Loucy (cell line): Measurements from ENCODE around the gene C3orf33.

ENCODE experiments used
- EZH2phosphoT487 ChIP-seq: fragments of 200-600 bp; IDR thresholded peaks from 2 replicates; pipeline ENCODE4 v1.6.1; 2018; ENCODE audit warnings: antibody characterized with exemption, mild to moderate bottlenecking, moderate library complexity, borderline replicate concordance
- TF ChIP-seq, protein P1 (sequence below): fragments of 200-600 bp; sonication (generic); conservative IDR thresholded peaks from 2 replicates; pipeline ENCODE4 v1.5.1; 2014; ENCODE audit warnings: mild to moderate bottlenecking, antibody characterized with exemption, low read length

DNA sequence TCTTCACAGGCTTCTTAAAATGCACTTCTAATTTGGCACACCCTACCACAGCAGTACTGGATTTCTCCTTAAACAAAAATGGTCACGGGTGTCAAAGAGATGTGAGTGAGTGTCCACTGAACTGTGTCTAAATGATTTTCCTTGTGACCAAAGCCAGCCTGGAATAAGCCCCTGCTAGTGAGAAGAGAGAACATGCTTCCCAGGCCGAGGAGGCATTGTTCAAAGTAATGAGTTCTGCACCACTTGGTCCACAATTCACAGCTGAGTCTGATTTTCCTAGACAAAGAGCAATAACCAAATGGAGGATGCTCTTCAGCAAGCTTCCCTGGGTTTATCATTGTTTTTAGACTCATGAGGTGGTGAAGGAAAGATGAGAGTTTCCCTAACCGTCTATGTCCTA, 65.0 kb downstream of the C3orf33 start:
- TF ChIP-seq, protein P1, sequence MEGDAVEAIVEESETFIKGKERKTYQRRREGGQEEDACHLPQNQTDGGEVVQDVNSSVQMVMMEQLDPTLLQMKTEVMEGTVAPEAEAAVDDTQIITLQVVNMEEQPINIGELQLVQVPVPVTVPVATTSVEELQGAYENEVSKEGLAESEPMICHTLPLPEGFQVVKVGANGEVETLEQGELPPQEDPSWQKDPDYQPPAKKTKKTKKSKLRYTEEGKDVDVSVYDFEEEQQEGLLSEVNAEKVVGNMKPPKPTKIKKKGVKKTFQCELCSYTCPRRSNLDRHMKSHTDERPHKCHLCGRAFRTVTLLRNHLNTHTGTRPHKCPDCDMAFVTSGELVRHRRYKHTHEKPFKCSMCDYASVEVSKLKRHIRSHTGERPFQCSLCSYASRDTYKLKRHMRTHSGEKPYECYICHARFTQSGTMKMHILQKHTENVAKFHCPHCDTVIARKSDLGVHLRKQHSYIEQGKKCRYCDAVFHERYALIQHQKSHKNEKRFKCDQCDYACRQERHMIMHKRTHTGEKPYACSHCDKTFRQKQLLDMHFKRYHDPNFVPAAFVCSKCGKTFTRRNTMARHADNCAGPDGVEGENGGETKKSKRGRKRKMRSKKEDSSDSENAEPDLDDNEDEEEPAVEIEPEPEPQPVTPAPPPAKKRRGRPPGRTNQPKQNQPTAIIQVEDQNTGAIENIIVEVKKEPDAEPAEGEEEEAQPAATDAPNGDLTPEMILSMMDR: no peak
- no peak for TF ChIP-seq EZH2phosphoT487
